ENCODE results near the gene PAGR1. TPM values are rescaled to one million over a fixed set of nuclear protein-coding genes. Genes with fewer than 3 reads are reported as not detected.
"Not testable (repeated sequence)": the region's sequence is repeated elsewhere in the genome, so short reads cannot be mapped to it uniquely, and the experiment has no call there.

PAGR1 gene
- total and polyA plus RNA-seq, 2 of the 4 experiments (the other 2 are of a cell fraction): 10.6 to 22.1 TPM

DNA sequence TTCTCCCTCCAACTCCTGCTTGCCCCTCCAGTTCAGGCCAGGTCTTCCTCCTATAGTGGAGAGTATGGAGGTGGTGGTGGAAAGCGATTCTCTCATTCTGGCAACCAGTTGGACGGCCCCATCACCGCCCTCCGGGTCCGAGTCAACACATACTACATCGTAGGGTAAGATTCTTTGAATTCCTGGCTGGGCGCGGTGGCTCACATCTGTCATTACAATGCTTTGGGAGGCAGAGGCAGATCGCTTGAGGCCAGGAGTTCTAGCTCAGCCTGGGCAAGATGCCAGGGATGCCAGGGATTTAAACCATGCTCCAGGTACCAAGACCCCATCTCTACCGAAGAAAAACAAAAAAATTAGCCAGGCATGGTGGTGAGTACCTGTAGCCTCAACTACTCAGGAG, 36.5 kb upstream of the PAGR1 start:
- H3K79me1 ChIP-seq (ENCODE audit: low read depth in 1 of 2, low read length in 2 of 2): no peaks in the 10 kb centered on the region
- BruUV-seq (replicated peaks): no TSS peak
- dilution Hi-C loops (cut with HindIII; ENCODE audit: low sequenced_read_pairs, unreplicated experiment) (no loop called here), in situ Hi-C loops (cut with MboI; ENCODE audit: low sequenced_read_pairs) (no loop called here), intact Hi-C loops (cut with micrococcal nuclease) (no loop called here)
- ATAC-seq (ENCODE audit: low read depth) (no peak), DNase-seq (no peak)
- no peak overlapping the region for H2BK120ac ChIP-seq (ENCODE audit: low read depth, low read length)
- ChIA-PET POLR2A (ENCODE audit: unreplicated experiment) (no interaction called here), CTCF (no interaction called here)
- H3K4me1 ChIP-seq (ENCODE audit: control insufficient read depth, insufficient read depth, low read length): peaks cover 1% of the 10 kb centered on the region; the same call in 1 of the 2 replicates
- H3K14ac ChIP-seq (replicated peaks; ENCODE audit: low read depth, low read length): no peak overlapping the region
- H3K18ac ChIP-seq (ENCODE audit: low read depth, low read length): no peak overlapping the region
- H4K8ac ChIP-seq (ENCODE audit: low read depth in 2 of 2, low read length in 2 of 2): no peak overlapping the region
- H3K27ac ChIP-seq (ENCODE audit: insufficient read depth, low read length): no peak overlapping the region
- H2BK20ac ChIP-seq (ENCODE audit: low read depth, low read length): no peak overlapping the region
- WGBS, 2 experiments (ENCODE audit: extremely low coverage in 2 of 2, insufficient read length in 1 of 2): 48% methylated on average over 6 of the region's 10 CpGs; no CpG with 5 or more reads in 1 of the 2 experiments
- no peak overlapping the region for H4K91ac ChIP-seq (ENCODE audit: insufficient read depth, low read depth, low read length)
- no peak overlapping the region for H2AFZ ChIP-seq (replicated peaks; ENCODE audit: low read length, poor library complexity)
- TF ChIP-seq NFE2L2 (IDR thresholded peaks at IDR 0.05; ENCODE audit: low read depth, low read length) (no peak), CEBPB (IDR thresholded peaks at IDR 0.05; ENCODE audit: low read depth, low read length) (no peak), RAD21 (IDR thresholded peaks at IDR 0.05; ENCODE audit: low read length) (no peak), MAZ (IDR thresholded peaks at IDR 0.05; ENCODE audit: borderline replicate concordance, low read depth, low read length) (no peak), POLR2A (IDR thresholded peaks at IDR 0.05; ENCODE audit: low read depth, low read length) (no peak), FOS (IDR thresholded peaks at IDR 0.05; ENCODE audit: low read depth, low read length) (no peak)
- H2AK5ac ChIP-seq (ENCODE audit: low read depth, low read length): no peak overlapping the region
- H3K23ac ChIP-seq (ENCODE audit: low read depth, low read length): no peak overlapping the region
- H3K9ac ChIP-seq (ENCODE audit: low read depth, low read length): no peak overlapping the region
- no peaks in the 10 kb centered on the region for H3K36me3 ChIP-seq (ENCODE audit: control insufficient read depth, insufficient read depth, low read length)
- H3K56ac ChIP-seq (ENCODE audit: extremely low read depth, insufficient read depth, low read length): no peak overlapping the region
- H4K20me1 ChIP-seq (ENCODE audit: insufficient read depth, low read length): no peaks in the 10 kb centered on the region
- no peak overlapping the region for H2BK15ac ChIP-seq (ENCODE audit: low read depth, low read length)
- no peak overlapping the region for H2AK9ac ChIP-seq (replicated peaks; ENCODE audit: low read depth, low read length, poor library complexity)
- no peaks in the 10 kb centered on the region for H3K9me3 ChIP-seq (ENCODE audit: control insufficient read depth, insufficient read depth, low read length)
- no peaks in the 10 kb centered on the region for H3K9me1 ChIP-seq (ENCODE audit: insufficient read depth, low read length)
- H3K4ac ChIP-seq (ENCODE audit: low read depth, low read length): no peak overlapping the region
- H3K27me3 ChIP-seq (ENCODE audit: control insufficient read depth, insufficient read depth, low read length): peaks cover 38% of the 10 kb centered on the region
- no peak overlapping the region for H3K4me2 ChIP-seq (ENCODE audit: low read depth, low read length)
- no peak overlapping the region for H2BK5ac ChIP-seq (ENCODE audit: low read depth, low read length, poor library complexity, severe bottlenecking)
- no peak overlapping the region for H4K5ac ChIP-seq (ENCODE audit: low read depth, low read length)
- no peak overlapping the region for H3K4me3 ChIP-seq (ENCODE audit: insufficient read depth, low read depth, low read length)

DNA sequence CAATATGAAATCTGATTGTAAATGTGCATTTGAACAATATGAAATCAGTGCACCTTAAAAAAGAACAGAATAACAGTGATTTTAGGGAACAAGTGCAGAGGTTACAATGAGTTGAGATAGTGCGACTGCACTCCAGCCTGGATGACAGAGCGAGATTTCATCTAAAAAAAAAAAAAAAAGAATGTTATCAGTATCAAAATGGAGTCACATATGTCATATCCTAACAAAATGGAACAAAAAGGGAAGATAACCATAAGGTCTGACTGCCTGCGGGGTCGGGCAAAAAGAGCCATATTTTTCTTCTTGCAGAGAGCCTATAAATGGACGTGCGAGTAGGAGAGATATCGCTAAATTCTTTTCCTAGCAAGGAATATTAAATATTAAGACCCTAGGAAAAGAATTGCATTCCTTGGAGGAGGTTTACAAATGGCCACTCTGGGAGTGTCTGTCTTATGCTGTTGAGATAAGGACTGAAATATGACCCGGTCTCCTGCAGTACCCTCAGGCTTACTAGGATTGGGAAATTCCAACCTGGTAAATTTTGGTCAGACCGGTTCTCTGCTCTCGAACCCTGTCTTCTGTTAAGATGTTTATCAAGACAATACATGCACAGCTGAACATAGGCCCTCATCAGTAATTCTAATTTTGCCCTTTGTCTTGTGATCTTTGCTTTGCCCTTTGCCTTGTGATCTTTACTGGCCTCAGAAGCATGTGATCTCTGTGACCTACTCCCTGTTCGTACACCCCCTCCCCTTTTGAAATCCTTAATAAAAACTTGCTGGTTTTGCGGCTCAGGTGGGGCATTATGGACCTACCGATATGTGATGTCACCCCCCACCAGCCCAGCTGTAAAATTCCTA, 32.6 kb upstream of the PAGR1 start:
- H3K56ac ChIP-seq (ENCODE audit: extremely low read depth, insufficient read depth, low read length); H2AK5ac ChIP-seq (ENCODE audit: low read depth, low read length); H3K9me3 ChIP-seq (ENCODE audit: control insufficient read depth, insufficient read depth, low read length); H3K14ac ChIP-seq (replicated peaks; ENCODE audit: low read depth, low read length); H3K23ac ChIP-seq (ENCODE audit: low read depth, low read length); DNase-seq; in situ Hi-C loops (cut with MboI; ENCODE audit: low sequenced_read_pairs); H3K9ac ChIP-seq (ENCODE audit: low read depth, low read length); POLR2A ChIA-PET (ENCODE audit: unreplicated experiment); H4K5ac ChIP-seq (ENCODE audit: low read depth, low read length); H2BK120ac ChIP-seq (ENCODE audit: low read depth, low read length); H3K4me2 ChIP-seq (ENCODE audit: low read depth, low read length); H3K79me1 ChIP-seq (ENCODE audit: low read depth in 1 of 2, low read length in 2 of 2); H4K91ac ChIP-seq (ENCODE audit: insufficient read depth, low read depth, low read length); H3K27ac ChIP-seq (ENCODE audit: insufficient read depth, low read length); ATAC-seq (ENCODE audit: low read depth); H3K9me1 ChIP-seq (ENCODE audit: insufficient read depth, low read length); H4K8ac ChIP-seq (ENCODE audit: low read depth in 2 of 2, low read length in 2 of 2); H2BK5ac ChIP-seq (ENCODE audit: low read depth, low read length, poor library complexity, severe bottlenecking); H3K4me1 ChIP-seq (ENCODE audit: control insufficient read depth, insufficient read depth, low read length); H4K20me1 ChIP-seq (ENCODE audit: insufficient read depth, low read length); H3K4me3 ChIP-seq (ENCODE audit: insufficient read depth, low read depth, low read length); H3K4ac ChIP-seq (ENCODE audit: low read depth, low read length); dilution Hi-C loops (cut with HindIII; ENCODE audit: low sequenced_read_pairs, unreplicated experiment); H2BK15ac ChIP-seq (ENCODE audit: low read depth, low read length); H3K36me3 ChIP-seq (ENCODE audit: control insufficient read depth, insufficient read depth, low read length); H3K18ac ChIP-seq (ENCODE audit: low read depth, low read length); H2AK9ac ChIP-seq (replicated peaks; ENCODE audit: low read depth, low read length, poor library complexity); H2AFZ ChIP-seq (replicated peaks; ENCODE audit: low read length, poor library complexity); H2BK20ac ChIP-seq (ENCODE audit: low read depth, low read length); CTCF ChIA-PET; BruUV-seq (replicated peaks): not testable (repeated sequence)
- H3K27me3 ChIP-seq (ENCODE audit: control insufficient read depth, insufficient read depth, low read length): peaks cover 33% of the 10 kb centered on the region
- no CpG with 5 or more reads among the region's 13 CpGs for WGBS, 2 experiments (ENCODE audit: extremely low coverage in 2 of 2, insufficient read length in 1 of 2)
- intact Hi-C loops (cut with micrococcal nuclease): loop anchor here (10.0 kb wide), 1 partner anchor 49 kb away; no protein-coding TSS in a partner anchor
